Liver (tissue), 9 donors: ENCODE data around the gene GOLGA2. TPM values are rescaled to one million over a fixed set of nuclear protein-coding genes. Genes with fewer than 3 reads are reported as not detected.
A peak's percentile ranks its signal among the peaks of the same experiment; 100 is the strongest.

Source experiments
- DNase-seq: peaks from one replicate; pipeline ENCODE4 v3.0.0-alpha.2; 2017; ENCODE audit warnings: low spot score
- H3K27ac ChIP-seq, 2 donors: one replicate each; pipeline ENCODE4 v1.7.0; 2013; ENCODE audit warnings: inconsistent platforms in 2 of 2, low read length in 2 of 2, control low read depth in 1 of 2, low read depth in 1 of 2, mild to moderate bottlenecking in 1 of 2
- H3K27me3 ChIP-seq, 4 donors: one replicate each; pipeline versions ENCODE4 v1.6.1 to v1.7.0; 2013; ENCODE audit warnings: low read length in 3 of 4, inconsistent platforms in 1 of 4, mild to moderate bottlenecking in 1 of 4, moderate library complexity in 1 of 4; ENCODE audit not compliant: control insufficient read depth in 4 of 4, insufficient read depth in 4 of 4
- H3K36me3 ChIP-seq, 4 donors: one replicate each; pipeline versions ENCODE4 v1.6.1 to v1.7.0; 2013; ENCODE audit warnings: low read length in 3 of 4, mild to moderate bottlenecking in 3 of 4, low read depth in 1 of 4, moderate library complexity in 1 of 4; ENCODE audit not compliant: control insufficient read depth in 4 of 4, insufficient read depth in 3 of 4
- H3K4me1 ChIP-seq, 4 donors: one replicate each; pipeline versions ENCODE4 v1.6.1 to v1.7.0; 2013; ENCODE audit warnings: low read length in 3 of 4, mild to moderate bottlenecking in 3 of 4, moderate library complexity in 1 of 4; ENCODE audit not compliant: control insufficient read depth in 4 of 4, insufficient read depth in 4 of 4
- H3K4me3 ChIP-seq, 3 donors: one replicate each; pipeline versions ENCODE4 v1.6.1 to v1.7.0; 2013; ENCODE audit warnings: low read length in 3 of 3, control low read depth in 1 of 3, low read depth in 1 of 3, mild to moderate bottlenecking in 1 of 3
- H3K9ac ChIP-seq, 2 donors: one replicate each; pipeline ENCODE4 v1.7.0; 2013; ENCODE audit warnings: low read length in 2 of 2, mild to moderate bottlenecking in 2 of 2, moderate library complexity in 2 of 2, control low read depth in 1 of 2, low read depth in 1 of 2
- H3K9me3 ChIP-seq, 4 donors: one replicate each; pipeline versions ENCODE4 v1.6.1 to v1.7.0; 2013; ENCODE audit warnings: low read length in 3 of 4; ENCODE audit not compliant: control insufficient read depth in 4 of 4
- ATF3 ChIP-seq: IDR thresholded peaks from 2 replicates; pipeline ENCODE4 v1.6.1; 2016; ENCODE audit warnings: antibody characterized with exemption
- EGR1 ChIP-seq, 2 donors: IDR thresholded peaks; 2 replicates each; pipeline ENCODE4 v1.6.1; 2016 to 2018; ENCODE audit warnings: antibody characterized with exemption in 2 of 2, low read depth in 2 of 2
- FOXA1 ChIP-seq: IDR thresholded peaks from 2 replicates; pipeline ENCODE4 v1.6.1; 2016; ENCODE audit warnings: antibody characterized with exemption
- FOXA2 ChIP-seq: IDR thresholded peaks from 2 replicates; pipeline ENCODE4 v1.6.1; 2016; ENCODE audit warnings: antibody characterized with exemption
- GABPA ChIP-seq, 2 donors: IDR thresholded peaks in 1 of 2; conservative IDR thresholded peaks in 1 of 2; 2 replicates each; pipeline ENCODE4 v1.6.1; 2016; ENCODE audit warnings: antibody characterized with exemption in 2 of 2, mild to moderate bottlenecking in 1 of 2, moderate library complexity in 1 of 2
- HNF4A ChIP-seq, 2 donors: conservative IDR thresholded peaks; 2 replicates each; pipeline ENCODE4 v1.6.1; 2016; ENCODE audit warnings: antibody characterized with exemption in 2 of 2, mild to moderate bottlenecking in 2 of 2
- HNF4G ChIP-seq: IDR thresholded peaks from 2 replicates; pipeline ENCODE4 v1.6.1; 2016; ENCODE audit warnings: antibody characterized with exemption
- JUND ChIP-seq, 2 donors: IDR thresholded peaks; 2 replicates each; pipeline ENCODE4 v1.6.1; 2016; ENCODE audit warnings: antibody characterized with exemption in 2 of 2
- REST ChIP-seq: IDR thresholded peaks from 2 replicates; pipeline ENCODE4 v1.6.1; 2016; ENCODE audit warnings: antibody characterized with exemption, mild to moderate bottlenecking
- RXRA ChIP-seq, 2 donors: IDR thresholded peaks; 2 replicates each; pipeline ENCODE4 v1.6.1; 2017 to 2018; ENCODE audit warnings: antibody characterized with exemption in 2 of 2, mild to moderate bottlenecking in 1 of 2
- SP1 ChIP-seq: IDR thresholded peaks from 2 replicates; pipeline ENCODE4 v1.6.1; 2018; ENCODE audit warnings: antibody characterized with exemption, mild to moderate bottlenecking
- TAF1 ChIP-seq: conservative IDR thresholded peaks from 2 replicates; pipeline ENCODE4 v1.6.1; 2016; ENCODE audit warnings: antibody characterized with exemption, mild to moderate bottlenecking
- YY1 ChIP-seq: IDR thresholded peaks from 2 replicates; pipeline ENCODE4 v1.6.1; 2016; ENCODE audit warnings: antibody characterized with exemption, mild to moderate bottlenecking
- WGBS: extraction: QIAGEN DNeasy Blood & Tissue Kit; methylation state at CpG from one replicate; pipeline ENCODE4 v1.1.7; 2013; 5-methylcytosine and 5-hydroxymethylcytosine counted together
- polyA plus RNA-seq, 2 donors: library from polyadenylated mRNA; stranded (reverse) in 1 of 2; unstranded in 1 of 2; fragments of 200-250 nt in 1 of 2; fragments of >200 nt in 1 of 2; fragmentation: Nextera tagmentation in 1 of 2; extraction: Ambion mirVana in 1 of 2; gene quantifications; one replicate each; pipeline versions ENCODE4 v1.2.1 to v1.2.3, GENCODE V29; 2013 to 2015
- total RNA-seq, 2 donors: library from RNA; depleted of rRNA; stranded (reverse); fragments of >200 nt; gene quantifications; one replicate each; pipeline ENCODE4 v1.2.3, GENCODE V29; 2014
- TF ChIP-seq, protein P1 (sequence below): IDR thresholded peaks from 2 replicates; pipeline ENCODE4 v1.6.1; 2016; ENCODE audit warnings: antibody characterized with exemption
- donor health status: healthy.
- donor health status: healthy.
- donor health status: healthy.
- donor health status: healthy.
- donor health status: healthy.

The GOLGA2 gene
- total and polyA plus RNA-seq, 4 donors = 14.4 to 45.7 (median 27.9) TPM

DNA sequence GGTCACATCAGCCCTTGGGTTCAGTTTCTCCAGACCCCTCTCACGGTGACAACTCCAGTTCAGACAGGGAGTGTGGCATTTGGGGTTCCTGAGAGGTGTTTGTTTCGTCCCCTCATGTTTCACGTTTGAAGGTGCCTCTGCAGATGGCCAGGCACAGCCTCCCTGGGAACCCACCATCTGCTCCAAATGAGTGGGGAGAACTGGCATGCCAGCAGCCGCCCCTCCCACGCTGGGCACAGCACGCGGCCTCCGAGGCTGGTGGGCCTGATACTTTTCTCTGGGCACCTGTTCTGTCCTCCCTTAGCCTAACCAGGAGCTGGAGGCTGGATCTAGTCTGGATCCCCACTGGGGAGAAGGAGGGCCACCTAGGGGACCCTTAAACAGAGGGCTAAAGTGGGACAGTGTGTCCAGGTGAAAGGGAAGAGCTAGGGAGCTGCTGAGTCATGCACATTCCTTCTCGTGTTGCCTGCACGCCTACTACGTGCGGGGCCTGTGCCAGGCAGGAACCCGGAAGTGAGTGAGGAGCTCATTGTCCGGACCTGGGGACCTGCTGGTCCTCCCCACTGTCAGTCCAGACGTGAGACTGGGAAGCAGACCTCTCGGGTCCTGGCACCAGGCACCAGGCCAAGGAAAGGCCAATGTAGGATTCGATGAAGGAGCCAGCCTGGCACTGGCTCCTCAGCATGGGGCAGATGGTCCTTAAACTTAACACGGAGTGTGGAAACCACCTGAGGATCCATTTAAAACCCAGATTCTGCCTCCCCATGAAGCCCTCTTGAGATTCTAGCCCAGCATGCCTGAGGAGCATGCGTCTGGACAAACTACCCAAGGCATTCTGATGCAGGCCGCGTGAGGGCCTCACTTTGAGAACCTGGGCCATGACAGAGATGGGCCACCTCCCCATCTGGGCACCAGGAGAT lies 61.0 kb downstream of the GOLGA2 start:
- Histone ChIP-seq H3K4me3 (no peak overlapping the region), H3K9me3 (no peaks in the 10 kb centered on the region), H3K4me1 (peaks cover 10 to 63% (median 41%) of the 10 kb centered on the region in 4 donors), H3K36me3 (no peaks in the 10 kb centered on the region), H3K27me3 (no peaks in the 10 kb centered on the region), H3K9ac (no peak overlapping the region), H3K27ac (peak overlapping the region in 1 of 2 donors; percentile 36)
- no peak for DNase-seq
- 77% methylated on average over 21 of the region's 21 CpGs for WGBS
- TF ChIP-seq JUND (IDR thresholded peaks at IDR 0.05) (no peak), ATF3 (no peak), HNF4A (conservative IDR thresholded peaks at IDR 0.05) (no peak)

- no peak overlapping the region for H3K9ac ChIP-seq
- TF ChIP-seq SP1 = no peak
- TF ChIP-seq HNF4G = no peak
- peaks cover 8 to 71% (median 42%) of the 10 kb centered on the region in 4 donors for H3K4me1 ChIP-seq
- H3K9me3 ChIP-seq = no peaks in the 10 kb centered on the region
- DNase-seq = no peak
- no peak overlapping the region for H3K4me3 ChIP-seq
- WGBS = 91% methylated on average over 12 of the region's 12 CpGs
- H3K27me3 ChIP-seq = no peaks in the 10 kb centered on the region
- no peaks in the 10 kb centered on the region for H3K36me3 ChIP-seq
- no peak overlapping the region for H3K27ac ChIP-seq
Measured at GRCh38 chr9:128213746-128214497, 61.9 kb downstream of the GOLGA2 start.

GRCh38 chr9:128211981-128212281 lies 63.9 kb downstream of the GOLGA2 start:
- peak overlapping the region; percentile 82 to 88 for H3K27ac ChIP-seq
- WGBS = 35% methylated on average over 2 of the region's 2 CpGs

DNA sequence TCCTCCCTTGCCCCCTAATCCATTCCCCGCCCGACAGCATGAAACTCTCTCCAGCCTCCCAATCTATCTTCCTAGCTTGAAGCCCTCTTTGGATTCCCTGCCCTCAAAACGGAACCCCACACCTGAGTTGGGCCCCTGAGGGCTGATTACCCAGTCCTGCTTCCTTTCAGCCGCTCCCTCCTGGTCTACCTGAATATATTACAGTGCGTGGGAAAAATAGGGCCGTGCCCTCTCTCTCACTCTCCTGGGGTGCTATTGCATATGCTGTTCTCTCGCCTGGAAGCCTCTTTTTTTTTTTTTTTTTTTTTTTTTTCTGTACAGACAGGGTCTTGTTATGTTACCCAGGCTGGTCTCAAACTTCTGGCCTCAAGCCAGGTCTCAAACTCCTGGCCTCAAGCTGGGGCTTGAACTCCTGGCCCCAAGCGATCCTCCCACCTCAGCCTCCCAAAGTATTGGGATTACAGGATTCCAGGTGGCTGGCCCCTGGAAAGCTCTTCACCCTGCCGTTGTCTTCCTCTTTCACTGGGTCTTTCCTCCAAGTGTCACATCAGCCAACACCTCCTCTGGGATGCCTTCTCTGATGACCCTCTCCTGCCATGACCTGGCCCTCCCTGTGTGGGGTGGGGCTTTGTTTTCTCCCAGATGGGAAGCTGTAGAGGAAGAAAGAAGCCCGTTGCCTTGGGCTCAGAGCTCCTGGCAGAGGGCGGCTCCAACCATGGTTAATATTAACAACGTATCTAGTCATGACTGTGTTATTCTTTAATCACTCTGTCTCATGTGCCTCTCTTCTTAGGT lies 64.4 kb downstream of the GOLGA2 start:
- H3K4me3 ChIP-seq = no peak overlapping the region
- no peaks in the 10 kb centered on the region for H3K9me3 ChIP-seq
- no peaks in the 10 kb centered on the region for H3K36me3 ChIP-seq
- H3K27ac ChIP-seq = peak overlapping the region; percentile 82 to 88
- H3K9ac ChIP-seq = no peak overlapping the region
- H3K27me3 ChIP-seq = no peaks in the 10 kb centered on the region
- WGBS = 64% methylated on average over 12 of the region's 12 CpGs
- H3K4me1 ChIP-seq = peaks cover 4 to 58% (median 32%) of the 10 kb centered on the region in 4 donors
- DNase-seq = no peak
- TF ChIP-seq EGR1 (IDR thresholded peaks at IDR 0.05; ENCODE audit: low read depth in 2 of 2) (no peak), YY1 (peak; percentile 33), REST (peak; percentile 19), FOXA2 (no peak), FOXA1 (no peak), HNF4G (no peak), ATF3 (no peak), GABPA (IDR thresholded peaks at IDR 0.05 in 1 of 2, conservative IDR thresholded peaks at IDR 0.05 in 1 of 2) (no peak), SP1 (peak; percentile 32), RXRA (IDR thresholded peaks at IDR 0.05) (peak in 1 of 2 donors; percentile 20), TAF1 (no peak), JUND (IDR thresholded peaks at IDR 0.05) (no peak), HNF4A (conservative IDR thresholded peaks at IDR 0.05) (no peak)
- TF ChIP-seq, protein P1, sequence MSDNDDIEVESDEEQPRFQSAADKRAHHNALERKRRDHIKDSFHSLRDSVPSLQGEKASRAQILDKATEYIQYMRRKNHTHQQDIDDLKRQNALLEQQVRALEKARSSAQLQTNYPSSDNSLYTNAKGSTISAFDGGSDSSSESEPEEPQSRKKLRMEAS = no peak

More at GRCh38 chr9:128211981-128212281, 63.9 kb downstream of the GOLGA2 start:
- H3K27me3 ChIP-seq = no peaks in the 10 kb centered on the region
- TF ChIP-seq YY1 = peak; percentile 5
- no peak for TF ChIP-seq HNF4A (conservative IDR thresholded peaks at IDR 0.05)
- peak; percentile 1 for TF ChIP-seq SP1
- no peak overlapping the region for H3K4me3 ChIP-seq
- H3K4me1 ChIP-seq = peaks cover 6 to 60% (median 32%) of the 10 kb centered on the region in 4 donors
- no peak overlapping the region for H3K9ac ChIP-seq
- no peak for DNase-seq
- H3K9me3 ChIP-seq = no peaks in the 10 kb centered on the region
- no peaks in the 10 kb centered on the region for H3K36me3 ChIP-seq
